Mesenteric fat pad (tissue), 1 donor: ENCODE data around the gene AAR2. TPM values are rescaled to one million over a fixed set of nuclear protein-coding genes. Genes with fewer than 3 reads are reported as not detected.

Experiments used
- DNase-seq: peaks from one replicate; pipeline ENCODE4 v3.0.0-alpha.2; 2020; ENCODE audit warnings: low spot score
- total RNA-seq: library from RNA; stranded (reverse); fragmentation: NEBNext Ultra II Directional; extraction: Animal tissue kit (Norgen Biotek cat#: 25700); gene quantifications from one replicate; pipeline ENCODE4 v1.2.1, GENCODE V29; 2021
- donor health status: DM: yes; HTN: yes; CAD: no.

AAR2 gene
- total RNA-seq, 1 donor from 2014 or later = 27.1 TPM

- DNase-seq = no peak
These were observed 23.1 kb downstream of the AAR2 start for GRCh38 chr20:36259177-36260061.

- no peak for DNase-seq
These were observed 24.0 kb downstream of the AAR2 start for GRCh38 chr20:36260316-36260715.

- DNase-seq = no peak
These were observed 25.3 kb downstream of the AAR2 start for GRCh38 chr20:36261389-36262105.

GRCh38 chr20:36262440-36262839 lies 26.2 kb downstream of the AAR2 start:
- DNase-seq = no peak

GRCh38 chr20:36264426-36265246 lies 28.4 kb downstream of the AAR2 start:
- DNase-seq = no peak

GRCh38 chr20:36266189-36266588 lies 29.9 kb downstream of the AAR2 start:
- no peak for DNase-seq

- DNase-seq = no peak
These were observed 31.5 kb downstream of the AAR2 start for GRCh38 chr20:36267605-36268381.

- no peak for DNase-seq
These were observed 32.4 kb downstream of the AAR2 start for GRCh38 chr20:36268440-36269342.

GRCh38 chr20:36269507-36269906 lies 33.2 kb downstream of the AAR2 start:
- no peak for DNase-seq

GRCh38 chr20:36270744-36271638 lies 34.7 kb downstream of the AAR2 start:
- DNase-seq = peak; percentile 33

- peak; percentile 53 for DNase-seq
These were observed 35.6 kb downstream of the AAR2 start for GRCh38 chr20:36271639-36272546.

- peak; percentile 33 for DNase-seq
These were observed 36.4 kb downstream of the AAR2 start for GRCh38 chr20:36272547-36273220.

- peak; percentile 81 for DNase-seq
These were observed 37.3 kb downstream of the AAR2 start for GRCh38 chr20:36273414-36274180.

- no peak for DNase-seq
These were observed 38.0 kb downstream of the AAR2 start for GRCh38 chr20:36274181-36274841.

GRCh38 chr20:36275011-36275410 lies 38.7 kb downstream of the AAR2 start:
- DNase-seq = peak; percentile 59
